Breast epithelium (tissue), 4 donors: ENCODE measurements around the gene SEPHS2. TPM values are rescaled to one million over a fixed set of nuclear protein-coding genes. Genes with fewer than 3 reads are reported as not detected.
"Not testable (repeated sequence)": the region's sequence is repeated elsewhere in the genome, so short reads cannot be mapped to it uniquely, and the experiment has no call there.

Source experiments
- DNase-seq, 2 donors: peaks; one replicate each; pipeline ENCODE4 v3.0.0-alpha.2; 2019; ENCODE audit warnings: low spot score in 2 of 2
- H3K27ac ChIP-seq, 2 donors: fragments of 200-600 bp; sonication (generic) in 1 of 2; one replicate each; pipeline ENCODE4 v1.5.1; 2016 to 2019; ENCODE audit warnings: mild to moderate bottlenecking in 1 of 2
- H3K27me3 ChIP-seq, 2 donors: fragments of 200-600 bp; sonication (generic) in 1 of 2; one replicate each; pipeline versions ENCODE4 v1.5.1 to v1.6.0; 2017 to 2019; ENCODE audit warnings: control low read depth in 1 of 2, mild to moderate bottlenecking in 1 of 2
- H3K36me3 ChIP-seq: fragments of 200-600 bp; one replicate; pipeline ENCODE4 v1.5.1; 2019
- H3K4me1 ChIP-seq, 2 donors: fragments of 200-600 bp; sonication (generic); one replicate each; pipeline ENCODE4 v1.5.1; 2016 to 2019; ENCODE audit warnings: control low read depth in 1 of 2
- H3K4me3 ChIP-seq, 3 donors: fragments of 200-600 bp; sonication (generic); 1 replicate in 2 of 3; 2 replicates in 1 of 3; pipeline ENCODE4 v1.5.1; 2016 to 2019; ENCODE audit warnings: mild to moderate bottlenecking in 3 of 3, moderate library complexity in 2 of 3
- H3K9me3 ChIP-seq, 2 donors: fragments of 200-600 bp; sonication (generic) in 1 of 2; one replicate each; pipeline ENCODE4 v1.5.1; 2016 to 2019; ENCODE audit warnings: control low read depth in 1 of 2
- POLR2A ChIP-seq: fragments of 450-650 bp; IDR thresholded peaks from one replicate; pipeline ENCODE4 v1.6.1; 2016; ENCODE audit warnings: antibody characterized with exemption, mild to moderate bottlenecking, moderate library complexity
- POLR2AphosphoS5 ChIP-seq, 3 donors: sonication (generic); formaldehyde crosslinking; IDR thresholded peaks; one replicate each; pipeline ENCODE4 v1.6.1; 2017; ENCODE audit warnings: antibody characterized with exemption in 3 of 3
- intact Hi-C: fragments of 100-400 bp; cut with DNase I; formaldehyde crosslinking; loops from one replicate; pipeline ENCODE4 v1.15.1; 2023; ENCODE audit warnings: low total_unique reads
- total RNA-seq, 3 donors: library from RNA; depleted of rRNA; stranded (reverse); fragments of >200 nt; gene quantifications; one replicate each; pipeline ENCODE4 v1.1.0, GENCODE V29; 2016
- TF ChIP-seq, protein P1 (sequence below), 3 donors: fragments of 450-650 bp; IDR thresholded peaks; one replicate each; pipeline ENCODE4 v1.5.1; 2016 to 2017; ENCODE audit warnings: antibody characterized with exemption in 3 of 3, mild to moderate bottlenecking in 3 of 3, moderate library complexity in 3 of 3

SEPHS2 gene
- total RNA-seq, 3 donors from 2014 or later, result 28.8 to 44.5 (median 40.6) TPM

- Histone ChIP-seq H3K9me3 (no peaks in the 10 kb centered on the region), H3K27ac (no peak overlapping the region), H3K4me3 (no peak overlapping the region), H3K27me3 (no peaks in the 10 kb centered on the region), H3K4me1 (no peaks in the 10 kb centered on the region), H3K36me3 (no peaks in the 10 kb centered on the region)
- no peak for TF ChIP-seq POLR2AphosphoS5 (IDR thresholded peaks at IDR 0.05)
- TF ChIP-seq POLR2A, result no peak
- TF ChIP-seq, protein P1, sequence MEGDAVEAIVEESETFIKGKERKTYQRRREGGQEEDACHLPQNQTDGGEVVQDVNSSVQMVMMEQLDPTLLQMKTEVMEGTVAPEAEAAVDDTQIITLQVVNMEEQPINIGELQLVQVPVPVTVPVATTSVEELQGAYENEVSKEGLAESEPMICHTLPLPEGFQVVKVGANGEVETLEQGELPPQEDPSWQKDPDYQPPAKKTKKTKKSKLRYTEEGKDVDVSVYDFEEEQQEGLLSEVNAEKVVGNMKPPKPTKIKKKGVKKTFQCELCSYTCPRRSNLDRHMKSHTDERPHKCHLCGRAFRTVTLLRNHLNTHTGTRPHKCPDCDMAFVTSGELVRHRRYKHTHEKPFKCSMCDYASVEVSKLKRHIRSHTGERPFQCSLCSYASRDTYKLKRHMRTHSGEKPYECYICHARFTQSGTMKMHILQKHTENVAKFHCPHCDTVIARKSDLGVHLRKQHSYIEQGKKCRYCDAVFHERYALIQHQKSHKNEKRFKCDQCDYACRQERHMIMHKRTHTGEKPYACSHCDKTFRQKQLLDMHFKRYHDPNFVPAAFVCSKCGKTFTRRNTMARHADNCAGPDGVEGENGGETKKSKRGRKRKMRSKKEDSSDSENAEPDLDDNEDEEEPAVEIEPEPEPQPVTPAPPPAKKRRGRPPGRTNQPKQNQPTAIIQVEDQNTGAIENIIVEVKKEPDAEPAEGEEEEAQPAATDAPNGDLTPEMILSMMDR (IDR thresholded peaks at IDR 0.05), result no peak
- intact Hi-C loops, result no loop called here
- DNase-seq, result no peak
Observed at GRCh38 chr16:30459456-30459855, 13.8 kb upstream of the SEPHS2 start.

DNA sequence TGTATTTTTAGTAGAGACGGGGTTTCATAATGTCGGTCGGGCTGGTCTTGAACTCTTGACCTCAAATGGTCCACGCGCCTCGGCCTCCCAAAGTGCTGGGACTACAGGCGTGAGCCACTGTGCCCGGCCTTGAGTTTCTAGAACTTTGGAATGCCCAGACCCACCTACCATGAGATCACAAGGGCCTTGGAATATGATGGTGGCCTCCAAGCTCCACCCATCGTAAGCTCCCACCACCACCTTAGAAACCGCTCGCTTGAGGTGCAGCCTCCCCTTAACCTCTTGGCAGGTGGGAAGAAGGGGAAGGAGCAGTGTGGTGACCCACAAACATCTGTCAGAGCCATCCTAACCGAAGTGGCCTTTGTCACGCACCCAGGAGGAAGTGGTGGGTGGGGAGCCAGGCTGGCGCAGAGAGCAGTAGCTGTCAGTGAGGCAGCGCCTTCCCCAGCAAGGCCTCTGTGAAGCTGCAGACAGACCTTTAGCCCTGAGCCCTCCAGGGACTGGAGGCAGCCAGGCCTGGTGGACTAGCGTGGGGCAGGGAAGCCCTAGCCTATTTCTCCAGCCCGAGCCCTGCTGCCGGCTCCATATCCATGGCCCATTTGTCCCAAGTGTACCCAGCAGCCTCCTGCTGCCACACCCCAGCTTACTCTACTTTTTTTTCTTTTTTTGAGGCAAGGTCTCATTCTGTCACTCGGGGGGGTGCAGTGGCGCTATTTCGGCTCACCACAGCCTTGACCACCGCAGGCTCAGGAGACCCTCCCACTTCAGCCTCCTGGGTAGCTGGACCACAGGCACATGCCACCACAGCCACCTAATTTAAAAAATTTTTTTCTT, 13.1 kb upstream of the SEPHS2 start:
- H3K27ac ChIP-seq, result no peak overlapping the region

GRCh38 chr16:30457743-30458560, 12.3 kb upstream of the SEPHS2 start:
- TF ChIP-seq POLR2AphosphoS5 (IDR thresholded peaks at IDR 0.05) (no peak), POLR2A (no peak)
- TF ChIP-seq, protein P1 (IDR thresholded peaks at IDR 0.05), result no peak
- H3K27me3 ChIP-seq, result no peaks in the 10 kb centered on the region
- H3K36me3 ChIP-seq, result no peaks in the 10 kb centered on the region
- no peaks in the 10 kb centered on the region for H3K9me3 ChIP-seq
- H3K4me1 ChIP-seq, result no peaks in the 10 kb centered on the region
- intact Hi-C loops, result no loop called here
- DNase-seq, result no peak
- no peak overlapping the region for H3K27ac ChIP-seq
- H3K4me3 ChIP-seq, result no peak overlapping the region

More for the DNA sequence above, 13.1 kb upstream of the SEPHS2 start:
- TF ChIP-seq POLR2AphosphoS5 (IDR thresholded peaks at IDR 0.05) (no peak), POLR2A (no peak)
- TF ChIP-seq, protein P1 (IDR thresholded peaks at IDR 0.05), result no peak
- Histone ChIP-seq H3K9me3 (no peaks in the 10 kb centered on the region), H3K36me3 (no peaks in the 10 kb centered on the region), H3K4me3 (no peak overlapping the region), H3K4me1 (no peaks in the 10 kb centered on the region), H3K27me3 (no peaks in the 10 kb centered on the region)
- no peak for DNase-seq
- intact Hi-C loops, result no loop called here

DNA sequence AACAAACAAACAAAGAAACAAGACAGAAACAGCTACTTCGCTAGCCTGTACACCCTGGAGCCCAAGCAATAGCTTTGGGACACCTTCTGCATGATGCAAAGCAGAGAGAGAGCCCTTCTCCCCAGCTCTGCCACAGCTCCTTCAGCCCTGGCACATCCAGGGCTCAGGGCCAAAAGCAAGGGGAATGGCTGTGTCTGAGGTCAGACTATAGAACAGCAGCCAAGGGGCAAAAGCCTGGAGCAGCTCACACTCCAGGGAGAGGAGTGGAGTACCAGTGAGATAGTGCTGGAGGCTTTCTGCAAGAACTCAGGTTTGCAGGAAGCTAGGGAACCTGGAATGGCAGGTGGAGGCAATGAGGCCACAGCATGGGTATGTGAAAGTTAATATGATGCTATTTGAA, 11.6 kb upstream of the SEPHS2 start:
- intact Hi-C loops, result no loop called here
- TF ChIP-seq, protein P1 (IDR thresholded peaks at IDR 0.05), result no peak
- TF ChIP-seq POLR2AphosphoS5 (IDR thresholded peaks at IDR 0.05) (no peak), POLR2A (no peak)
- no peaks in the 10 kb centered on the region for H3K27me3 ChIP-seq
- no peaks in the 10 kb centered on the region for H3K36me3 ChIP-seq
- no peaks in the 10 kb centered on the region for H3K9me3 ChIP-seq
- no peaks in the 10 kb centered on the region for H3K4me1 ChIP-seq
- no peak overlapping the region for H3K27ac ChIP-seq
- DNase-seq, result no peak
- H3K4me3 ChIP-seq, result no peak overlapping the region

- no peak overlapping the region for H3K4me3 ChIP-seq
- no peak overlapping the region for H3K27ac ChIP-seq
- DNase-seq, result no peak
- no peaks in the 10 kb centered on the region for H3K36me3 ChIP-seq
- intact Hi-C loops, result no loop called here
- H3K27me3 ChIP-seq, result no peaks in the 10 kb centered on the region
- TF ChIP-seq, protein P1 (IDR thresholded peaks at IDR 0.05), result no peak
- TF ChIP-seq POLR2A (no peak), POLR2AphosphoS5 (IDR thresholded peaks at IDR 0.05) (no peak)
- no peaks in the 10 kb centered on the region for H3K9me3 ChIP-seq
- H3K4me1 ChIP-seq, result no peaks in the 10 kb centered on the region
Observed at GRCh38 chr16:30456302-30456701, 10.6 kb upstream of the SEPHS2 start.

GRCh38 chr16:30452709-30453580, 7.3 kb upstream of the SEPHS2 start:
- H3K27ac ChIP-seq, H3K4me3 ChIP-seq, H3K9me3 ChIP-seq, DNase-seq, H3K4me1 ChIP-seq, intact Hi-C loops, H3K36me3 ChIP-seq, H3K27me3 ChIP-seq: not testable (repeated sequence)
